Measurements from ENCODE around the gene IL16.

- no peak for TF ChIP-seq CTCF (IDR thresholded peaks at IDR 0.05)
- TF ChIP-seq POLR2A (IDR thresholded peaks at IDR 0.05): no peak
Observed at GRCh38 chr15:81282606-81282895, 85.9 kb downstream of the IL16 start.
